Measurements from ENCODE around the gene MAN2A2.

DNA sequence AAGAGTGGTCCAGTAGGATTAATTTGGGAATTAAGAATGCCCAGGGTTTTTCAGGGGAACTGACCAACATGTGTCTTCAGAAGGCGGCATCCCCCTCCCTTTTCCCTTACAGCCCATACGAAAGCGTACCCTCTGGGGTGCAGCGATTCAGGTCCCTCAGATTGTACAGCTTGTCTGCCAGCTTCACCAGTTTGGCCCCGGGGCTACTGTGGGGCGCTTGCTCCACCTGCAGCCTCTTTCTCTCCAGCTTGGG, 28.4 kb downstream of the MAN2A2 start:
- TF ChIP-seq, protein P1, sequence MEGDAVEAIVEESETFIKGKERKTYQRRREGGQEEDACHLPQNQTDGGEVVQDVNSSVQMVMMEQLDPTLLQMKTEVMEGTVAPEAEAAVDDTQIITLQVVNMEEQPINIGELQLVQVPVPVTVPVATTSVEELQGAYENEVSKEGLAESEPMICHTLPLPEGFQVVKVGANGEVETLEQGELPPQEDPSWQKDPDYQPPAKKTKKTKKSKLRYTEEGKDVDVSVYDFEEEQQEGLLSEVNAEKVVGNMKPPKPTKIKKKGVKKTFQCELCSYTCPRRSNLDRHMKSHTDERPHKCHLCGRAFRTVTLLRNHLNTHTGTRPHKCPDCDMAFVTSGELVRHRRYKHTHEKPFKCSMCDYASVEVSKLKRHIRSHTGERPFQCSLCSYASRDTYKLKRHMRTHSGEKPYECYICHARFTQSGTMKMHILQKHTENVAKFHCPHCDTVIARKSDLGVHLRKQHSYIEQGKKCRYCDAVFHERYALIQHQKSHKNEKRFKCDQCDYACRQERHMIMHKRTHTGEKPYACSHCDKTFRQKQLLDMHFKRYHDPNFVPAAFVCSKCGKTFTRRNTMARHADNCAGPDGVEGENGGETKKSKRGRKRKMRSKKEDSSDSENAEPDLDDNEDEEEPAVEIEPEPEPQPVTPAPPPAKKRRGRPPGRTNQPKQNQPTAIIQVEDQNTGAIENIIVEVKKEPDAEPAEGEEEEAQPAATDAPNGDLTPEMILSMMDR (conservative IDR thresholded peaks at IDR 0.05) = no peak
- TF ChIP-seq ZFX (IDR thresholded peaks at IDR 0.05) = no peak

Measured in C4-2B (cell line).